CD4-positive, alpha-beta T cell treated with Interleukin-12 subunit alpha and Interleukin-12 subunit beta, for 1 hour (primary cell): ENCODE results near the gene TENT5A.

Source experiments
- DNase-seq: peaks from one replicate; pipeline ENCODE4 v3.0.0-alpha.2; 2020

TENT5A gene

DNA sequence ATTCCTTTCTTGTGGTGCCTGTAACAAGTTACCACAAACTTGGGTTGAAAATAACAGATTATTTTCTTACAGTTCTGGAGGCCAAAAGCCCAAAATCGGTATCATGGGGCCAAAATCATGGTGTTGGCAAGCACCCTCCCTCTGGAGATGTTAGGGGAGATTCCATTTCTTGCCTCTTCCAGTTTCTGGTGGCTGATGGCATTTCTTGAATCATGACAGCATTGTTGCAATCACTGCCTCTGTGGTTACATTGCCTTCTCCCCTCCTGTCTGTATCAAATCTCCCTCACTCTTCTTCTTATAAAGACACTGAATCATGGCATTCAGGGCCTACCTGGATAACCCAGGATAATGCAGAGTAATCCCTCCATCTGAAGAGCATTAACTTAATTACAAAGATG is 17.9 kb upstream of the TENT5A start:
- DNase-seq: no peak

DNA sequence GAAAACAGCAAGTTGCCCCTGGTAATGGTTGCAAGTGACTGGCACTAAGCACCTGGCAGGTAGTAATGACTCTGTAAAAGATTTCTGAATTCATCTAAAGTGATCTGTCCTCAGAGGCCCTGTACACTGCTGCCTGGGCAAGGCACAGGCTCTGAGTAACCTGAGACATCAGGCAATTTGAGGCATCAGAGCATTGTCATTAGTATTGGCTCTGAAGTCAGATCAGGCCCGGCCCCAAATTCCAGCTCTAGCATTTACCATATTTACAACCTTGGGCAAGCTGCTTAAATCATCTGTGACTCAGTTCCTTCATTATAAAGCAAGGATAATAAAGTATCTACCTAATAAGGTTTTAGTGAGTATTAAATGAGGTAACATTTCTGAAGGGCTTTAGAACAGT is 17.3 kb upstream of the TENT5A start:
- no peak for DNase-seq

DNA sequence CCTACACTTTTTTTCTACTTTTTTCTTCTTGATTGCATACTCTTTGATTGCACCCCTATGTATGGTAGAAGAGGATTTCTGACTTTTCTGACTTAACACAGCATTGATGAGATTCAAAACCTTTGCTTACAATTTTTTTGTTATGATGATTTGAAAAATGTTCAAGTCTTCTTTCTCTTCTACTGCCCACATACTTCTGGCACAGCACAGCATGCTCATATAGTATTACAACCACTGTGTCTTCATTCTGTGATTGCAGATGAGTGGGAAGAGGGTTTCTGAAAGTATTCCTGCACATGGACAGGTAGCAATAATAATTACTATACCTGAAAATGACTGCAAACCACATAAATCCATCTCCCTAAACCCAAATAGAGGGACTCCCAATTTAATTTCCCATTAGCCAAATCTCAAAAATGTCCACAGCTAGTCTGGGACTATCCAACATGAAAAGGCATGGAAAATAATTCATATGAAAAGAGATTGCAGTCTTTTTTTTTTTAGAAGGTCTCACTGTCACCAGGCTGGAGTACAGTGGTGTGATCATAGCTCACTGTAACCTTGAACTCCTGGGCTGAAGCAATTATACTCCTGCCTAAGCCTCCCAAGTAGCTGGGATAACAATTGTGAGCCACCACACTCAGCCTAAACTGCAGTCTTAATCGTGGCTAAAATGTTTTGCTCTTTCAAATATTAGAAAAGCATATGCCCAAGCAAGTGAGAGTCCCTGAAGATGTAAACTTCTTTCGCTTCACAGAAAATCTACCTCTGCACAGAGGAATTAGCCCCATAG is 15.9 kb upstream of the TENT5A start:
- no peak for DNase-seq

DNA sequence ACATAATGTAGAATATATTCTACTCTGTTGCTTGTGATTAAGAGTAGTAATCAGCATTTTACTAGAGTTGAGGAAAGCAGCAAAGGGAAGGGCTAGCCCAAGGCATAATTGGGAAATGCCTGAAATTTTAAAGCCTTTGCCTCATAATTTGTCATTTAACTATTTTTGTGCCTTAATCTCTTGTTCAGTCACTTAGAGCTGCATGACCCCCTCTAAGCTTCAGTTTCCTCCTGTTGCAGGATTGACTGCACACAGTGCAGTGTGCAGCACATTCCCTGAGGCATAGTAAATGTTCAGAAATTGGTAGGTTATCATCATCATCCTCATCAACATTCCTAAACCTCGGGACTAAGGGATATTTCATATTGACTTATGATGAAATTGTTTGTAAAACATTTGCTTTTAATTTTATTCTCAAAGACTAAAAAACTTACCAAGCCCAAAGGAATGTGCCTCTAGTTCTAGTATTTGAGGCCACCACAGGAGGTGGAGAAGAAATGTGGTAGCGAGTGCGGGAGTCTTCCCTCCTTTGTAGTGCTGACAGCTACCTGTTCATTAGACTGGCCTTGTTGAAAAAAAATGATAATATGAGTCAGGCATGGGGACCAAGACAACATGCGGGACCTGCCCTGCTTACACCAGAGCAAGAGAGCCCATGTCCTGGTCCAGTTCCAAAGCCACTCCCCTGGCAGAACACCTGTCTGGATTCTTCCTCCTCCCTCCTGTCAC is 14.8 kb upstream of the TENT5A start:
- no peak for DNase-seq

DNA sequence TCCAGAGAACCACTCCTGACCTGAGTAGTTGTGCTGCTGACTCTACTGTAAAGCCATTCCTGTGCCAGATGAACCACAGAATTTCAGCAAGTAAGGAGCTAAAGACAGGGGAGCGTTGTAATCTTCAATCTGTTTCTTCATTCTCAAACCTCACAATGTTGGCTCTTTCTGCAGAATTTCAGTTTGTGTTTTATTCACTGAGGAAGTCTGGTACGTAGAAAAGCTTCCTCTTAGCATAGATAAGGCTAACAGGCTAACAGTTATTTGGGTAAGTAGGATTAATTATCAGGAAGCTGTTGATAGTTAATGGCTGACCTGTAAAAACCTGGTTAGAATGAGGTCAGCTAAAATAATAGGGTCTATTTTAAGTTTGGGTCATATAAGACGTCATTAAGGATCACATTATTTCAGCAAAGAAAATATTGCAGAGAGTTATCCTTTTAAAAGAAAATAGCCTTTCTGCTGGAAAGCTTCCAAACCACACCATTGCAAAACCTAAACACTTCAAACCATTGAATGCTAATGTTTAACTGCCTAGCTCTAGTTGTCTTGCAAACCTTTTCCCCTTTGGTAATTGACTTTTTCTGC is 14.1 kb upstream of the TENT5A start:
- no peak for DNase-seq

DNA sequence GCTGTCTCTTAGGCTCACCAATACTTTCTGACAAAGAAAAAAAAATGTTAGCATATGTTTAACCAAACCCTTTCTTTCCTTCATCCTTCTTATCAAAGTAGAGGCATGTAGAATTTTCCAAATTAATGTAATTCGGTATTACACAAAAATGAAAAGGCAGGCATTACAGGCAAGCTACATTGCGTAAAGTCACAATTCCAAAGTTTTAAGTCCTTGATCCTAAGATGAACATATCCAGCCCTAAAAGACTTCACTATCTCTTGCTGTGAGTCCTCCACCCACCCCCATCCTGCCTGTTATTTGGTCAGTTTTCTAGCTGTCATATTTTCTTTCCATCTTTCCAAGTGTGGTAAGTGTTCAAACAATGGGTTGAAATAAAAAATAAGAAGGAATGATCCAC is 12.1 kb upstream of the TENT5A start:
- no peak for DNase-seq

DNA sequence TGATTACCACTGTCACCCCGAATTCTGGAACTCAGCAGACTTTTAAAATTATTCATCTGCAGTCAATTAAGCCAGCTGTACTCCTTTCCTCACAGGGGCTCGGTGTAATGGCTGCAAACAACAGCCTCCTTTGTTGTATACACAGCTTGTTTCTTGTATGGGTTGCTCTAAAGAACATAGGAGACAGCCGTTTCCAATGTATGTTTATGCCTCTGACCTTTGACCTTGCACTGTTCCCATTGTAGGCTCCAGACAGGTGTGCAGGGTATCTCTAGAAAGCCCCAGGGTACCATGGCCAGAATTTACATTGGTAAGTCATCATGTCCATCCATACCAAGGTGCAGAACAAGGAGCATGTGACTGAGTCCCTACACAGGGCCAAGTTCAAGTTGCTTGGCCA is 11.5 kb upstream of the TENT5A start:
- DNase-seq: no peak

DNA sequence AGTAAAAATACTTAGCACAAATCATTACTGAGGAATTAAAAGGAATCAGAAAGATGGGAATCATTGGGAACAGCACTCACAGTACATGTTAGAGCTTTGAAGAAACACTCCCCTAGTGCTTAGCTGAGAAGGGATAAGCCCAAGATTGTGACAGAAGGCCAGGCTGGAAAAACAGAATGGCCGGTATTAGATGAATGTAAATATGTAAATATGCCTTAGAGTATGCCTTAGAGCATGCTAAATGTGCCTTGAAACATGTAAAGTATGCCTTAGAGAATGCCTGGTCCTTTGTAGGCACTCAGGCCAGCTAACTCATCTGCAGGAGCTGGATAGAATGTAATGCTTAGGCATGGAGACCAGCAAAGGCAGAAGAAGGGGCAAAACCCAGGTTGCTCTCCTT is 10.6 kb upstream of the TENT5A start:
- DNase-seq: no peak

DNA sequence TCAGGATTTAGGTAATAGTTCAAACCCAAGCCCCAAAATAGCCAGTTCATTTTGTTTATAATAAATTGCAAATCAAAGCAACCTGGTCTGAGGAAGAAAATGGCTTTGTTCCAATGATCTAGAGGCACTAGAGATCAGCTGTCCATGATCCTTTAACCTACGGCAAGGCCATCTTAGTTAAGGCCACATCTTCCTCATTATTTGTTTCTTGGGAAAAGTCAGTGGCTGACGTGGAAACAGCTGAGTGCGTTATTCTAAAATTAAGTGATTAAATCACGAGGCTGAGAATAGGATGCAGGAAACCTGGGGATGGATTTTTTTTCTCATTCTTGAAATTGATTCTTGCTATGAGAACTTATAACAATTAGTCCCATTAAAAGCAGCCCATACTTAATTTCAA is 10.1 kb upstream of the TENT5A start:
- no peak for DNase-seq

DNA sequence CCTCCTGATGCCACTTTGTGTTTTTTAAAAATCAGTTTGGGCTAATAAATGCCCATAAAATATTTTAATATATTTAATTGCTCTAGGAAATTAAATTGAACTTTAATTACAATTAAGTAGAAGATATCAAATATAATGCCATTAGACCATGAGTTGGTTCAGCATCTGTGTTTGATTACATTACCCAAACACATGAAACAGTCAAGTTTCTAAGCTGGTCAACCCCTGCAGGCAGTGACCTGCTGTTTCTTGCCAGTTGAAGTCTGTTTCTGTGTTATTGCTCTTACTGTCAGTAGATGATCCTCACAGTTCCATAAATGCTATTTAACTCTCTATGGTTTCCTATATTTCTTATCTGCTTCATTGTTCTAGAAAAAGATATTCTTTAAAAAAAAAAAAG is 9.7 kb upstream of the TENT5A start:
- DNase-seq: no peak

DNA sequence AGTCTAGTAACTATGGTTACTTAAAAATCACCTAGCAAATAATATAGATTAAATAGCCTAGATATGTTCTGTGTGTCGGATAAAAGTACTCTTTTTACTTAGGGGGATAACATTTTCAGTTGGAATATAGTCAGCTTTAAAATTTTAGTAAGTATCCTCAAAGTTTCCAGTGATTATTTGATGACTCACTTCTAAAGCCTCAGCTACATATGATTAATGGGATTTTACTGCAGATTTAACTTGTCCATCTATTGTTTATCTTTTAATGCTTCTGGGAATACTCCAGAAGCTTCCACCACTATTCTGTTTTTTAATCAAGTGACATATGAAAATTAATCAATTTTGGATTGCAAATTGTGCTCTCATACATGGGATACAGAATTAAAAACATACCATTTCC is 8.7 kb upstream of the TENT5A start:
- no peak for DNase-seq

DNA sequence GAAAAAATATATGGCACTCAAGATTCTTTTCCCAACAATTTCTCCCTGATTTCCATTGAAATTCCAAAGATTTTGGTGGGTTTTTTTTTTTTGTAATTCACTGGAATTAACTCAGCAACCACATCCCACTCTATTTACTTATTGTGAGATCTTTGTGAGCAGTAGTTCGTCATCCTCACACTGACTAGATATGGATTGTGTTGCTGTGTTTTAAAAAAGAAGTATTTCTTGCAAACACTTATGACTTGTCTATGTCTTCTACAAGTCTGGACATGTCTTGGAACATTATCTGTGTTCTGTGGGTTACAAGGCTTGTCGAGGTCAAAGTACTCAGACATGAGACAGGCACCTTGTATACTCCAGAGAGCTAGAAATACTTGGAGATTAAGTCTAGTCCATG is 7.3 kb upstream of the TENT5A start:
- no peak for DNase-seq

DNA sequence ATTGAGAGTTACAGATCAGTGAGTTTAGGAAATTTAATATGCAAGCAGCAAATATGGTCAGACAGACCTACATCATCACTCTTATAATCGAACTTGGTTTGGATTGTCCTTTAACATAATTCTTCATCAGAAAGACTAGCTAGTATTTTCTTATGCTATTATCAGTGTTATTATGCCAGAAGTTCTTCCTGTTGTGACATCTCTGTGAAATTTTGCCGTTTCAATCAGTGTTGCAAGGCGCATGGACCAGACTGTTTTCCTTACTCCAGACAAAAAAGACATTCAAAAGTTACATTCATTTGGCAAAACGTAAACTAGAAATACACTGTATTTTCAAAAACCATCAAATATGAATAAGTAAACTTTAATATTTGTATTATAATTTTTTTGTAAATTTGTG is 5.7 kb upstream of the TENT5A start:
- DNase-seq: no peak

DNA sequence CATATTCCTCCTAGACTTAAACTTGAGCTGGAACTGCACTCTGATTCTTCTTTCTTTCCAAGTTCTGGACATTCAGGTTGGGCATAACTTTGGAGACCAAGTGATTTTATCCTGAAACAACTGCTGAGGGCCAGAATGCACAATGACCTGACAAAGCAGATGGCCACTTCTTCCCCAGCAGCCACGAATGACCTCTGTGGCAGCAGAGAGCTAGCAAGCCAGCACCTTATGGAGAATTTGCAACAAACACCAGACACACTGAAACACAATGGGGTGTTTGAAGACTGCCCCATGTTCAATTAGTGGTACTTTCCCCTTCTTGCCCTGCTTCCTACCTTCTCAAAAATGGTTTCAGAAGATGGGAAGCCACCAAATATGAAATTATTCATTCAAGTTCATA is 4.2 kb upstream of the TENT5A start:
- DNase-seq: no peak

DNA sequence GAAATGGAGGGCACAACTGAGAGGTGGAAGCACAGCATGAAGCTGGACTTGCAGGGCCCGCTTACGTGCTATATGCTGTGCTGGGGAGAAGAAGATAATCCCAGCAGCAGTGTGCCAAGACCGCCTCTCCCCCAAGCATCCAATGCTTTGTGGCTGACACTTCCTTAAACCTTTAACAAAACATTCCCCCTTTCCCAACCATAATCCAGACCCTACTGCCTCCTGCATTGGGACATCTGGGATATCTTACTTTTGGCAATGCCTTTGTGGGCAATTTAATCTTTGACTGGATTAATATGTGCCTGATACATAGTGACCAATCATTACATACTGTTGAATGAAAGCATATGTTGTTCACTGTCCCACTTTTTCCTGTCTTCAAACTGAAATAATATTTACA is 3.1 kb upstream of the TENT5A start:
- no peak for DNase-seq

DNA sequence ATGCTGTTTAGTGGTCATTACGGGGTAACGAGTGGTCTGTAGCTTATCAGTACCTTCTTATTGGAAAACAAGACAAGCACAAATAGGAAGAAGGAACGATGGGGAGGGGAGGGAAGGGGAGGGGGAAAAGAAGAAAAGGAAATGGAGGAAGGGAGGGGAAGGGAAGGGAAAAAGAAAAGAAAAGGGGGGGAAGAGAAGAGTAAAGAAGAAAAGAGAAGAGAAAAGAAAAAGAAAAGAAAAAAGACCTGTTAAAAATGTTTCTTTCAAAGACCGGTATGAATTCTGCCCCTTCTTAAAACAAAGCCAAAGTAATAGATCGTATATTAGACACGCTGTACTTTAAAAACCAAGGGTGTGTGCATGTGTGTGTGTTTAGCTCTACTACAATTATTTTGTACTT is 2.4 kb upstream of the TENT5A start:
- DNase-seq: no peak

DNA sequence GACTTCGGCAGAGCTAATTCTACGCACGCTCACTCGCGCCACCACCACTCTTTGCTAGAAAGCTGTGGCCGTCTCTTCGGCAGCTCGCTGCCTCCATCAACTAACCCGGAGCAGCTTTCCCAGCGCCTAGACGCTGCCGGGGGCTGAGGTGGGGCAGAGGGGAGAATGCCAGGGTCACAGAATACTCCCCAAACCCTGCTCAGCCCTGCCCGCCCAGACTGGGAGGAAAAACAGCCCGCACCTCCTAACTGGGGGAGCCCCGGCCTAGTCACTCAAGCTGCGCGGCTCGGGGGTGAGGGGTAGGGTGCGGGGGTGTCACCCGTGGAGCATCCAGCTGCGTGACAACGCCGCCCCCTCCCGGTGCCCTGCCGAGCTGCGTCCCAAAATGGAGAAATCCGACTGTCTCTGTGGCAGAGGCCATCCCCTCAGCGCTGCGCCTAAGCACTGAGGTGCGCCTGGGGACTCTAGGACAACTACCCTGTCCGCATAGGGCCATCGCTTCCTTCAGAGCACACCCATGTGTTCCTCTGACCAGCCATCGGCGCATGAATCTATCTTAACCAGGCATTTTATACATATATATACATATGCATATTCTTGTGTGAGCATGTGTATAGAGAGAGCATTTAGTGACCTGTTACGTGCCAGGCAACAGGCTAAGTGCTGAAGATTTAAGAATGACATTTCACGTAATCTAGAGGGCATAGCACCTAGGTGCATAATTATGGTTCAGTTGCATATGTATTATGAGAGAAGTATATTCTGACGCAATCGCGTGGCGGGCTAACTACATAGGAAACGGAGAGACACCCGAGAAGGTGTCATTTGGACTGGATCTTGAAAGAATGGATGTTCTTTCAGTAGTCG is 1.5 kb upstream of the TENT5A start:
- DNase-seq: peak; percentile 85

DNA sequence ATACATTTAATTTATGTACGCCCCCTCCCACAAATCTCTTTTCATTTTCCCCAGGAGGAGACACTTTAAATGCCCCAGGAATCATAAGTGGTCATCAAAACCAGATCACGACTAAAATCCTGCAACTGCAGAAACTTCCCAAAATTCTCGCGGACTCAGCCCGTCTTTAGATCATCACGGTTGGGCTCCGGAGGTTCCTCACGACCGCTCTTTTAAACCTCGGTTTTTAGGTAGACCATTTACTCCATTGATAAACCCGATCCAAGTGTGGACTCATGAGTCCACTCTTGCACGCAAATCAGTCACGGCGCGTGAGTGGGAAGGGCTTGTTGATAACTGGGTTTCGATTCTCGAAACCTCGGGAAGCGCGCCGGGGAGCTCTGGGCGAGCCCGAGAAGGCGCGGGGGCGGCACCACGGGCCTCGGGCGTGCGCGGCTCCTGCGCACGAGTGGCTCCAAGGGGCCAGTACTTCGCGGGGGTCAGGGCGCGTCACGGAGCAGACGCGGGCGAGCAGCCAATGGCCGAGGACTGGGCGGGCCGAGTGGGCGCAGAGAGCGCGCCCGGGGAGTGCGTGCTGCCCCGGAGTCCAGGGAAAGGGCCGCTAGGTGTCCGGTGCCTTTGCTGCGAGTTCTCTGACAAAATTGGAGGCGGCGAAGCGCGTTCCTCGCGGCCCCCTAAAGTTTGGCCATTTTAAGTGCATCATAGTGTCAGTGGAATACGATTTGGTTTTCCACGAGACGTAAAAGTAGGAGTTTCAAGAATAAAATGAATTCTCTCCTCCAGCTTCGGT is 635 bp upstream of the TENT5A start:
- peak; percentile 77 for DNase-seq

DNA sequence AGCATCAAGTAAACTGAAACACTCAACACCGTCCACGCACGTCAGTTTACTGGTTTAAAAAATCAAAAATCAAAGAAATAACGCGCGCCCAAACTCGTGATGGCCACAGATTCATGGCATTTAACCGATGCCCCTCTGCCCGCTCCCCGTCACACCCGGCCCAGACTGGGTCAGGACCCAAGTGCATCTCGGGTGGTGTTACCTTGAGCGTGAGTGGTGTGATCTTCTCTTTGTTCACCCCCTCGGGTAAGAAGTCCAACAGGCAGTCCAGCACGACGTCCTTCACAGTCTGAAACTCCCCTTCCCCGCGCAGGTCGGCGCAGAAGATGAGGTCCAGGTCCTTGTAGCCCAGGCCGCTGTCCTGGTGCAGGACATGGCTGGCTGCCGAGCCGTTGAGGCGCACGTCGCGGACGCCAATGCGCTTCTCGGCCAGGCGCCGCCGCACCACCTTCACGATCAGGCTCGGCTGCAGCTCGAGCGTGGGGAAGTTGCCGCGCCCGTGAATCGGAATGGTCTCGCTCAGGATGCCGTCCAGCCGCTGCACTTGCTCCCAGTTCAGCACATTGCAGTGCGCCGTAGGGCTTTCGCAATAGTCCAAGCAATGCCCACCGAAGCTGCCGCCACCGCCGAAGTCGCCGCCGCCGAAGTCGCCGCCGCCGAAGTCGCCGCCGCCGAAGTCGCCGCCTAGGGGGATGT is 945 bp downstream of the TENT5A start:
- DNase-seq: peak; percentile 27

DNA sequence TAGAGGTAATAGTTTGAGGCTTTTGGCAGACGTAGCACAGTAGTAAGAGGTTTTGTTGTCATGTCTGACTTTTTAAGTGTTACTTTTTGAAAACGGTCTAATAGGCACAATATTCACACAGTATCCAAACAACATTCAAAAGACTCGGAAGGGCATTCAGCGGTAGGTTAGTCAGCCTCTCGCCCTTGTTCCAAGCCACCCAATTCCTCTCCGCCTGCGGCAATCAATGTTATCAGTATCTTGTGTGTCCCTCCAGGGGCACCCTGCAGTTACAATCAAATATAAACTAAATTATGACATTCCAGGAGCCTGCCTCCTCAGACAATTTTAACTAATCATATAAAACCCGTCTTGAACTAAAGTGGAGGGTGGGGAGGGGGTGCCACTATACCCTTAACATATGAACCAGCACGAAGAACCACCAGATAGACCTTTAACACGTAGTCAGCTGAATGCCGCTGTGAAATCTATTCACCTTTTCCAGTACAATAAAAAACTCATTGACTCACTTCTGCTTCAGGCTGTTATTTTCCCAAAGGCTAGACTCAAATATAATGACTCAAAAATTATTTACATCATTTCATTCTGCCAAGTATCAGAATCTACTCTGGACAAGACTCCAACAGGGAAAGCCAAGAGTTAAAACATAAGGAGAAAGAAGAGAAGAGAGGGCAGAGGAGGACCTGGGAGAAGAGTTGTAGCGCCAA is 1.6 kb downstream of the TENT5A start:
- no peak for DNase-seq

DNA sequence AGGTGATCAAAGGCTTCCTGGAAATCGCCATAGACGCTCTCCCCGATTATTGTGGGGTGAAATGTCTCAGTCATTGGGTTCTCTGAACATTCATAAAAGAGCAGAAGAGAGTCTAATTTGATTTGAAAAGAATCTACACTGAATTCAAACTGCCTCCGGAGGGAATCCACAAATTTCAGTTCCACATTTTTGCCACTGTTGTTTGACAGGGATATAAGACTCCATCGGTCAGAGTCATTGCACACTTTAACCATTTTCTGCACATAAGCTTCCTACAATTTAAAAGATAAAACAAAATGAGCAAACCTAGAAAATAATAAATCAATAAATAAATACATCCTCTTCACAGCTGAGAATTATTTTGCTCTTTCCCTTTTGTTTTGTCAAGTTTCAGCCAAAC is 2.3 kb downstream of the TENT5A start:
- DNase-seq: no peak
